Stimulated activated CD4-positive, alpha-beta T cell treated with anti-CD3 and anti-CD28 coated beads, Interleukin-4, amount 100 ng/mL, for 48 hours (primary cell): ENCODE measurements around the gene CYLC1.

ENCODE experiments used
- DNase-seq, 2 donors: peaks; one replicate each; pipeline ENCODE4 v3.0.0-alpha.2; 2020; ENCODE audit warnings: low read depth in 2 of 2

The CYLC1 gene, protein sequence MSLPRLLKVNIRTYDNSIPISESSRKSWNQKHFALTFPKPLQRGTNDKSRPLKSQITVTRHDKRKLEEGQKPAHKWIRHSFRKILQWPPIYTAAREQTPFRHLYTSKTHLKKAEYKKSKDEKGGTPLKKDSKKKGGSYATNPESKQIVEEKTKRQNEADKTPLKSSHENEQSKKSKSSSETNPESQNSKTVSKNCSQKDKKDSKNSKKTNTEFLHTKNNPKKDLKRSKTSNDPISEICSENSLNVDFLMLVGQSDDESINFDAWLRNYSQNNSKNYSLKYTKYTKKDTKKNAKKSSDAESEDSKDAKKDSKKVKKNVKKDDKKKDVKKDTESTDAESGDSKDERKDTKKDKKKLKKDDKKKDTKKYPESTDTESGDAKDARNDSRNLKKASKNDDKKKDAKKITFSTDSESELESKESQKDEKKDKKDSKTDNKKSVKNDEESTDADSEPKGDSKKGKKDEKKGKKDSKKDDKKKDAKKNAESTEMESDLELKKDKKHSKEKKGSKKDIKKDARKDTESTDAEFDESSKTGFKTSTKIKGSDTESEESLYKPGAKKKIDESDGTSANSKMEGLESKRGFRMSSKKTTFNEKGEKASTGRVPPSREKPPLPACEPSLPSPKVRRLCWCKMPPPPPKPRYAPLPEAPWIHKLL

DNA sequence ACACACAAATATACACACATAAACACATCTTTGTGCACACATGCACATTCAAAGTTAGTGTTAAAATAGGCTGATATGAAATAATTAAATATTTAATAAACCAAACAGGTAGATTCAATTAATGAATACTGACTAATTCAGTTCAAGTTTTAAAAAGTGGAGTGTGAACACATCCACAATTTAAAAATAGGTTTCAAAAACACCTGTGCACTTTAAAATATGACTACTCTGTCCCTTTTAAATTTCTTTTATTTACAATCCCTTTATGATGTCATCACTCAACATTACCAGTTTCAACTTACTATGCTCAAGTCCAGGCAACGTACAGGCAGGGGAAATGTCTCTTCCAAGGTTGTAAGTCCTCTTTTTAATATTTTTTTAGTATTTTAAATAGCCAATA is at the start of gene CYLC1:
Gene CYLC1, plus strand, starts transcription at position 301 of the 400 bp plus-strand sequence. Its CDS starts 37 bp downstream, at position 338.
- no peak for DNase-seq

DNA sequence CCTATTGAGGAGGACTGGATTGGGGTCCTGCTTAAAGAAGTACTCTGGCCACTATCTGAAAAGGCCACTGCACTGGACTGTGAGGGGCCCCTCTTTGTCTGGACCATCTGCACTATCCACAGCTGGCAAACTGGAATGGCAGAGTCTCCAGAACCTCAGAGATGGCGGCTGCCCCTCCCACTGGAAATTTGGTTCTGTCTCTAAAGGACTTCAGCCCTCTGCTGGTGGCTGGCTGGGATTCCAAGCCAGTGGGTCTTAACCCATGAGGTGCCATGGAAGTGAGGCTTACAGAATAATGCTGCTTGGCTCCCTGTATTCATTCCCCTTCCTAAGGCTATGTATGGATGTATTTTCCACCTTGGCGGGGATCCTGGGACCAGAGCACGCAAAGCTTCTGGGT is 41.6 kb upstream of the CYLC1 start:
- no peak for DNase-seq

DNA sequence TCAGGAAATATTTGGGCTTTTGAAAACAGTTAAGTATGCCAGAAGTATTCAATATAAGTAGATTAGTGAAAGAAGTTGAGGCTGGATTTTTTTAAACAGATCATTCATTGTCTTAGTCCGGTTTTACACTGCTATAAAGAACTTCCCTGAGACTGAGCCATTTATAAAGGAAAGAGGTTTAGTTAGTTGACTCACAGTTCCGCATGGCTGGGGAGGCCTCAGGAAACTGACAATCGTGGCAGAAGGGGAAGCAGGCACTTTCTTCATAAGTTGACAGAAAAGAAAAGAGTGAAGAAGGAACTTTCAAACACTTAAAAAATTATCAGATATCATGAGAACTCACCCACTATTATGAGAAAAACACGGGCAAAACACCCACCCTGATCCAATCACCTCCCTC is 31.1 kb upstream of the CYLC1 start:
- DNase-seq: no peak

DNA sequence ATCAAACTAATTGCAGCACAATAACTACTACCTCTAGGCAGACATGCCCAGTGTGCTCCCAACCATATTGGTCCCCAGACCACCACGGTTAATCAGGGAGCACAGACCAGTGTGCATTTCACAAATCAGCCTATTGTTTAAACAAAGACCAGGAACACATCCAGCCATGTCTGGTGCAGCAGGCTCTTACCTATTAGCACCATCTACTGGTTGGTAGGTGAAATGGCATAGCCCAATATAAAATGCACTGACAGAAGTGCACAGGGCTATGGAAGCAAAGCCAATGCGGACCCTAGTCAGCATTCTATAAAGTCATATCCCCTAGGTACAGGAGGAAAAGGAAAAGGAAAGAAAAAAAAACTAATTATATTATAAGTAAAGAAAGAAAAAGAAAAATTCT is 15.5 kb upstream of the CYLC1 start:
- DNase-seq: no peak

DNA sequence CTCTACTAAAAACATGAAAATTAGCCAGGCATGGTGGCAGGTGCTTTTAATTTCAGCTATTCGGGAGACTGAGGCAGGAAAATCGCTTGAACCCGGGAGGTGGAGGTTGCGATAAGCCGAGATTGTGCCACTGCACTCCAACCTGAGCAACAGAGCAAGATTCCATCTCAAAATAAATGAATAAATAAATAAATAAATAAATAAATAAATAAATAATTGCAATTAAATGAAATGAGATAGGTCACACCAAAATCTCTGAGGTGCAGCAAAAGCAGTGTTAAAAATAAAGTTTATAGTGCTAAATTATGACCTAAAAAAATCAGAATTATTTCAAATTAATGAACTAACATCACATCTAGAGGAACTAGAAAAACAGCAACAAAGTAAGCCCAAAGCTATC is 13.6 kb upstream of the CYLC1 start:
- DNase-seq: no peak

DNA sequence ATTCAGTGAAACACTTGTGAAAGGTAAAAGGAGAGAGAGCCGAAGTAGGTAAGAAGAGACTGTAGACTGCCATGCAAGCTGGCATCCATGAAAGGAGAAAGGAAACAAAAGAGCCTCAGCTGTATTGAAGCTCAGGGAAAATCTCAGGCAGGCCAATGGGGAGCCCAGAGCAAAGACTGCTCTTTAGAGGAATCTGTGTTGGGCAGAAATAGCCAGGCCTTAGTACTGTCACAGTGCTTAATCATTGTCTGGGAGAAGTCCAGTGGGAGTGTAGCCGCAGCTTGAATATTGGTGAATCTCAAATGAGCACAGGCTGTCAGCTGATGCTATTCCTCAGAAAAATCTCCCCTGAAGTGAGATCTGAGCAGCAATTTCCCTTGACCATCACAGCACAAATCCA is 27.6 kb downstream of the CYLC1 start:
- DNase-seq: no peak

DNA sequence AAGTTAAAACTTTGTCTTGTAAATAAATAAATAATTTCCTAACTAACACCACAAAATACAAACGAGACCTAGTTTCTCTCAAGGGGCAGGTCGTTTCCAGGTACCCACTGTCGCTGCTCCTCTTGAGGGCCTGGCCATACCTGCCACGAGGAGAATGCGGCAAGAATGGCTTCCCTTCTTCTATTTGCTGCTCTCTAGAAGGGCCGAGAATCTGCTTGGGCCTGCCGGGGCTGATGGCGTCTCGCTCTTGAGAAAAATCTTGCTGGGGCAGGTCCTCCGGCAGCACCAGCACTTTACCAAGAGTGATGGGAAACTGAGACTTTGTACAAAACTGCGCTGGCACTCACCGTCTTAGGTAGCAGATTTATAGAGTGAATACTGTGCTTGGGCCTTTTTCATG is 31.5 kb downstream of the CYLC1 start:
- no peak for DNase-seq

DNA sequence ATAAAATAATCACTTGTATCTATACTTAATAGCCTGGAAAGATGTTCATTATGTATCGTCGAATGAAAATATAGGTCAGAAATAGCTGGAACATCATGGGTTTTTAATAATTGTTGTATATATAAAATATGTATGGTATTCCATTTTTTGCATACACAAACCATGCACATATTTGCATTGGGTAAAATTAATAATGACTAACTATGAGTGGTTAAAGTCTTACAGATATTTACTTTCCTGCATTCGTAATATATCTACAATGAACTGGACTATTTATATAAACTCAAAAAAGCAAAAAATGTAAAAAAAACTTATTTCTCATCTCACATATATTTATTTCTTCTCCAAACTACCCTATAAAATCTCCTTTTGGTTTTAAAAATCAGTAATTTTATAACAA is 46.0 kb downstream of the CYLC1 start:
- DNase-seq: no peak

DNA sequence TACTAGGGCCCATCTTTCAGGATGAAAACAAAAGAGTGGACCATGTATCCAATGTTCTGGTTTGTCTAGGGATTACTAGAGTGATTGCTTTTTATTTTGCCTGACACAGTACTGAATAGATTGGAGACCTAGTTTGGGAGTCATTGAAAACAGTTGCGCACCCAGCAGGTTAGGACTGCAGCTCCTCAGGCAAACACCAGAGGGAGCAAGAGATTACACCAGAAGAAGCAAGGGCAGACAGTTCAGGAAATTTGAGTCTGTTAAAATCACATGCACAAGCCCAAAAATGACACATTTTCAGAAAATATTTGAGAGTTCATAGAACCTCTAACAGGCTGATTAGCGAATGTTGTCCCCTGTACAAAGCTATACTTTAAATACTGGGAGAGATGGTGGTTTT is 55.6 kb downstream of the CYLC1 start:
- DNase-seq: no peak

DNA sequence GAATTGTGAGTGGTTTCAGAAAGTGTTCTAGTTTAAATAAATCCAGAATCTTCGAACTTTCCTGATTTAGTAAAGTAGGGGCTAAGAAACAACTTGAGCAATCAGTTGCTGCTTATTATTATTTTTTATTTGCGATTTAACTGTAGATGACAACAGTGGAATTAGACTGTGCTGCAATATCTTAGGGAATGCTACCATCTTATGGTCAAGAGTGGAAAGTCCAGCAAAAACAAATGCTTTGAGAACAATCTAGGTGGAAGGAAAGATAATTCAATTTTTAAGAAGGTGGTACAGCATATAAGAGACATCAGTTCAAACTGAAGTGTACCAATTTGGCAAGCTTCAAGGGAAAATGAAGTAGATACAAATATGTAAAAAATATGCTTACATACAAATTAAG is 73.3 kb downstream of the CYLC1 start:
- DNase-seq: no peak
